HEK293T (cell line): ENCODE measurements around the gene PRR15L.

Experiments
- ARNT ChIP-seq: fragments of 450-650 bp; IDR thresholded peaks from 2 replicates; pipeline ENCODE4 v1.6.1; 2017; ENCODE audit warnings: mild to moderate bottlenecking
- ELF4 ChIP-seq: fragments of 450-650 bp; IDR thresholded peaks from 2 replicates; pipeline ENCODE4 v1.6.1; 2017; ENCODE audit warnings: antibody characterized with exemption
- FOXA1 ChIP-seq: fragments of 450-650 bp; IDR thresholded peaks from 2 replicates; pipeline ENCODE4 v1.6.1; 2016; ENCODE audit warnings: mild to moderate bottlenecking
- FOXM1 ChIP-seq: fragments of 450-650 bp; IDR thresholded peaks from 2 replicates; pipeline ENCODE4 v1.6.1; 2017; ENCODE audit warnings: mild to moderate bottlenecking, borderline replicate concordance
- SP1 ChIP-seq: fragments of 450-650 bp; IDR thresholded peaks from 2 replicates; pipeline ENCODE4 v1.6.1; 2017
- TARDBP ChIP-seq: fragments of 450-650 bp; IDR thresholded peaks from 2 replicates; pipeline ENCODE4 v1.6.1; 2016

- no peak for TF ChIP-seq ELF4
- no peak for TF ChIP-seq FOXM1
- TF ChIP-seq FOXA1, result no peak
- TF ChIP-seq SP1, result no peak
- TF ChIP-seq ARNT, result no peak
- no peak for TF ChIP-seq TARDBP
Measured at GRCh38 chr17:47913050-47913449, 44.6 kb downstream of the PRR15L start.
